Measurements from ENCODE around the gene PDLIM1. TPM values are rescaled to one million over a fixed set of nuclear protein-coding genes. Genes with fewer than 3 reads are reported as not detected.

Gene PDLIM1
- polyA plus RNA-seq, 1 of the 3 experiments (the other 2 are of a cell fraction): 97.2 TPM

GRCh38 chr10:95220539-95220938 lies 70.3 kb downstream of the PDLIM1 start:
- Histone ChIP-seq H3F3A (replicated peaks; ENCODE audit: insufficient read depth) (no peaks in the 10 kb centered on the region), H3K4me2 (no peak overlapping the region), H3K9me3 (0 out of 2 replicates have a peak, but pooled peaks cover 4% of the 10 kb centered on the region), H3K4me3 (ENCODE audit: low read depth in 2 of 2, low read length in 1 of 2) (no peak overlapping the region), H3K27ac (ENCODE audit: low read depth in 2 of 2, low read length in 1 of 2) (no peak overlapping the region), H2AFZ (ENCODE audit: low read depth) (no peak overlapping the region), H3K9ac (no peak overlapping the region), H3K36me3 (replicated peaks in 1 of 2; ENCODE audit: control insufficient read depth in 1 of 2, insufficient read depth in 2 of 2, low read length in 1 of 2) (no peaks in the 10 kb centered on the region), H3K9me2 (no peaks in the 10 kb centered on the region), H3K27me3 (ENCODE audit: insufficient read depth) (no peaks in the 10 kb centered on the region), H3K79me2 (ENCODE audit: insufficient read depth) (no peaks in the 10 kb centered on the region), H3K4me1 (ENCODE audit: control insufficient read depth in 1 of 2, insufficient read depth in 2 of 2, low read depth in 1 of 2, low read length in 1 of 2) (no peaks in the 10 kb centered on the region), H4K20me1 (ENCODE audit: insufficient read depth) (no peaks in the 10 kb centered on the region)
- DNase-seq: no peak
- POLR2A ChIA-PET: no interaction called here
- WGBS (ENCODE audit: low lambda C conversion rate): 76% methylated on average over 3 of the region's 3 CpGs
- TF ChIP-seq JUND (IDR thresholded peaks at IDR 0.05) (no peak), FOXM1 (IDR thresholded peaks at IDR 0.05; ENCODE audit: low read depth) (no peak), RCOR1 (IDR thresholded peaks at IDR 0.05; ENCODE audit: low read length) (no peak), REST (IDR thresholded peaks at IDR 0.05; ENCODE audit: low read depth, low read length) (no peak), TCF12 (IDR thresholded peaks at IDR 0.05) (no peak), MAX (IDR thresholded peaks at IDR 0.05; ENCODE audit: low read depth) (no peak), ELF1 (IDR thresholded peaks at IDR 0.05) (no peak), RXRA (IDR thresholded peaks at IDR 0.05; ENCODE audit: borderline replicate concordance, low read depth) (no peak), NFIC (IDR thresholded peaks at IDR 0.05; ENCODE audit: borderline replicate concordance) (no peak), RFX5 (IDR thresholded peaks at IDR 0.05; ENCODE audit: low read length) (no peak)
- TF ChIP-seq, protein P1, sequence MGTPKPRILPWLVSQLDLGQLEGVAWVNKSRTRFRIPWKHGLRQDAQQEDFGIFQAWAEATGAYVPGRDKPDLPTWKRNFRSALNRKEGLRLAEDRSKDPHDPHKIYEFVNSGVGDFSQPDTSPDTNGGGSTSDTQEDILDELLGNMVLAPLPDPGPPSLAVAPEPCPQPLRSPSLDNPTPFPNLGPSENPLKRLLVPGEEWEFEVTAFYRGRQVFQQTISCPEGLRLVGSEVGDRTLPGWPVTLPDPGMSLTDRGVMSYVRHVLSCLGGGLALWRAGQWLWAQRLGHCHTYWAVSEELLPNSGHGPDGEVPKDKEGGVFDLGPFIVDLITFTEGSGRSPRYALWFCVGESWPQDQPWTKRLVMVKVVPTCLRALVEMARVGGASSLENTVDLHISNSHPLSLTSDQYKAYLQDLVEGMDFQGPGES (IDR thresholded peaks at IDR 0.05; ENCODE audit: low read depth, low read length): no peak
- CTCF ChIA-PET: no interaction called here

DNA sequence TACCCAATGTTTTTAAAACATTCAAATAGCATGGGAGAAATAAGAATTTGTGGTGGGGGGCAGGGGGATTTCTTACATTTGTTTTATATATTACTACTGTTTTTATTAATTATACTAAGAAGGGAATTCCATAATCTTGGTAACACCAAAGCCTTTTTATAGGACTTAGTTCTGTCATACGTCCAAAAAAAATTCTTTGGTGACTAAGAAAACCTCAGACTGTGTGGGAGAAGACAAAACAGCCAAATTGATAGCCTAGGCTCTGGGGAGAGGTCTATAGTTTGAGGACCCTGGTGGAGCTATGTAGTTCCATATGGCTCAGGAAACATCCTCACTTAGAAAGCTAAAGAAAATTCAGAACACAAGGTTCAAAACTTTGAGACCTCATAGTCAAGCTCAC lies 73.3 kb downstream of the PDLIM1 start:
- Histone ChIP-seq H3F3A (replicated peaks; ENCODE audit: insufficient read depth) (no peaks in the 10 kb centered on the region), H3K79me2 (ENCODE audit: insufficient read depth) (no peaks in the 10 kb centered on the region), H3K9me2 (no peaks in the 10 kb centered on the region), H3K27me3 (ENCODE audit: insufficient read depth) (no peaks in the 10 kb centered on the region), H4K20me1 (ENCODE audit: insufficient read depth) (no peaks in the 10 kb centered on the region), H3K9me3 (0 out of 2 replicates have a peak, but pooled peaks cover 4% of the 10 kb centered on the region), H3K4me1 (ENCODE audit: control insufficient read depth in 1 of 2, insufficient read depth in 2 of 2, low read depth in 1 of 2, low read length in 1 of 2) (peaks cover 0 to 3% of the 10 kb centered on the region in 2 experiments; a peak in 1 of 4 replicates), H3K36me3 (replicated peaks in 1 of 2; ENCODE audit: control insufficient read depth in 1 of 2, insufficient read depth in 2 of 2, low read length in 1 of 2) (no peaks in the 10 kb centered on the region), H3K4me2 (no peak overlapping the region), H3K27ac (ENCODE audit: low read depth in 2 of 2, low read length in 1 of 2) (no peak overlapping the region), H3K4me3 (ENCODE audit: low read depth in 2 of 2, low read length in 1 of 2) (no peak overlapping the region), H3K9ac (no peak overlapping the region), H2AFZ (ENCODE audit: low read depth) (no peak overlapping the region)
- POLR2A ChIA-PET: no interaction called here
- no peak for DNase-seq
- CTCF ChIA-PET: no interaction called here
- TF ChIP-seq RCOR1 (IDR thresholded peaks at IDR 0.05; ENCODE audit: low read length): no peak
- TF ChIP-seq RAD21 (IDR thresholded peaks at IDR 0.05; ENCODE audit: low read length): no peak
- no peak for TF ChIP-seq RXRA (IDR thresholded peaks at IDR 0.05; ENCODE audit: borderline replicate concordance, low read depth)
- no peak for TF ChIP-seq MXI1 (IDR thresholded peaks at IDR 0.05; ENCODE audit: low read depth, low read length)
- no peak for TF ChIP-seq TEAD4 (IDR thresholded peaks at IDR 0.05; ENCODE audit: borderline replicate concordance, insufficient read depth)
- no peak for TF ChIP-seq ELF1 (IDR thresholded peaks at IDR 0.05)
- no peak for TF ChIP-seq SIN3A (IDR thresholded peaks at IDR 0.05; ENCODE audit: borderline replicate concordance, low read depth, low read length)
- TF ChIP-seq, protein P1 (IDR thresholded peaks at IDR 0.05; ENCODE audit: low read depth, low read length): no peak
- no peak for TF ChIP-seq FOXJ3 (CRISPR knock-in tag; IDR thresholded peaks at IDR 0.05)
- no peak for TF ChIP-seq NFIC (IDR thresholded peaks at IDR 0.05; ENCODE audit: borderline replicate concordance)
- TF ChIP-seq GABPA (IDR thresholded peaks at IDR 0.05; ENCODE audit: low read depth): no peak
- no peak for TF ChIP-seq REST (IDR thresholded peaks at IDR 0.05; ENCODE audit: low read depth, low read length)
- no peak for TF ChIP-seq FOSL2 (IDR thresholded peaks at IDR 0.05; ENCODE audit: borderline replicate concordance, low read depth)
- TF ChIP-seq TAF1 (IDR thresholded peaks at IDR 0.05; ENCODE audit: borderline replicate concordance, low read depth, low read length): no peak
- WGBS (ENCODE audit: low lambda C conversion rate): 30% methylated on average over 1 of the region's 1 CpG

Data from SK-N-SH (cell line).